GM06990 (cell line): ENCODE measurements around the gene SYMPK.

Experiments used
- DNase-seq: peaks from one replicate; pipeline ENCODE4 v3.0.0-alpha.2; 2011; ENCODE audit not compliant: insufficient read length; ENCODE audit errors: extremely low read depth
- H3K27me3 ChIP-seq: replicated peaks from 2 replicates; pipeline ENCODE4 v1.6.0; 2011; ENCODE audit warnings: low read length; ENCODE audit not compliant: control insufficient read depth, insufficient read depth
- H3K36me3 ChIP-seq: 2 replicates; pipeline ENCODE4 v1.5.1; 2011; ENCODE audit warnings: low read length; ENCODE audit not compliant: control insufficient read depth, insufficient read depth
- H3K4me3 ChIP-seq: replicated peaks from 2 replicates; pipeline ENCODE4 v1.5.1; 2011; ENCODE audit warnings: low read depth, mild to moderate bottlenecking, control low read depth, low read length
- CTCF ChIP-seq: IDR thresholded peaks from 2 replicates; pipeline ENCODE4 v1.5.1; 2011; ENCODE audit warnings: low read length, control low read depth, mild to moderate bottlenecking, inconsistent platforms; ENCODE audit not compliant: insufficient read depth, poor library complexity, severe bottlenecking

The SYMPK gene

GRCh38 chr19:45862564-45863334, at the start of gene SYMPK:
Gene SYMPK, minus strand, starts transcription at chr19:45863147. Its CDS starts 8,652 bp downstream, at chr19:45854495.
- H3K36me3 ChIP-seq, result peaks cover 5% of the 10 kb centered on the region
- peaks cover 3% of the 10 kb centered on the region for H3K27me3 ChIP-seq
- TF ChIP-seq CTCF, result no peak
- DNase-seq, result peak; percentile 97
- peak within 1 kb of the TSS; percentile 80 for H3K4me3 ChIP-seq

- TF ChIP-seq CTCF, result no peak
- Histone ChIP-seq H3K27me3 (no peaks in the 10 kb centered on the region; the same call in 1 of the 2 replicates), H3K4me3 (no peak overlapping the region), H3K36me3 (no peaks in the 10 kb centered on the region)
- no peak for DNase-seq
Measured at GRCh38 chr19:45911291-45911690, 48.3 kb upstream of the SYMPK start.

- H3K4me3 ChIP-seq, result no peak overlapping the region
- H3K36me3 ChIP-seq, result no peaks in the 10 kb centered on the region
- no peak for TF ChIP-seq CTCF
- no peak for DNase-seq
- no peaks in the 10 kb centered on the region; the same call in 1 of the 2 replicates for H3K27me3 ChIP-seq
Measured at GRCh38 chr19:45908956-45909355, 46.0 kb upstream of the SYMPK start.

- Histone ChIP-seq H3K36me3 (no peaks in the 10 kb centered on the region), H3K27me3 (no peaks in the 10 kb centered on the region), H3K4me3 (no peak overlapping the region)
- no peak for TF ChIP-seq CTCF
- DNase-seq, result no peak
Measured at GRCh38 chr19:45906221-45906620, 43.3 kb upstream of the SYMPK start.

- DNase-seq, result no peak
- no peaks in the 10 kb centered on the region for H3K27me3 ChIP-seq
- no peaks in the 10 kb centered on the region for H3K36me3 ChIP-seq
- H3K4me3 ChIP-seq, result no peak overlapping the region
- no peak for TF ChIP-seq CTCF
Measured at GRCh38 chr19:45905011-45905410, 42.1 kb upstream of the SYMPK start.
